Bronchial smooth muscle cell (primary cell): Measurements from ENCODE around the gene CENPM. TPM values are rescaled to one million over a fixed set of nuclear protein-coding genes. Genes with fewer than 3 reads are reported as not detected.

Source experiments
- total RNA-seq: library from RNA; depleted of rRNA; stranded (reverse); fragments of >200 nt; gene quantifications from 2 replicates; pipeline ENCODE4 v1.2.1, GENCODE V29; 2014

CENPM gene
- 1.9 and 3.9 TPM in 2 replicates for total RNA-seq

DNA sequence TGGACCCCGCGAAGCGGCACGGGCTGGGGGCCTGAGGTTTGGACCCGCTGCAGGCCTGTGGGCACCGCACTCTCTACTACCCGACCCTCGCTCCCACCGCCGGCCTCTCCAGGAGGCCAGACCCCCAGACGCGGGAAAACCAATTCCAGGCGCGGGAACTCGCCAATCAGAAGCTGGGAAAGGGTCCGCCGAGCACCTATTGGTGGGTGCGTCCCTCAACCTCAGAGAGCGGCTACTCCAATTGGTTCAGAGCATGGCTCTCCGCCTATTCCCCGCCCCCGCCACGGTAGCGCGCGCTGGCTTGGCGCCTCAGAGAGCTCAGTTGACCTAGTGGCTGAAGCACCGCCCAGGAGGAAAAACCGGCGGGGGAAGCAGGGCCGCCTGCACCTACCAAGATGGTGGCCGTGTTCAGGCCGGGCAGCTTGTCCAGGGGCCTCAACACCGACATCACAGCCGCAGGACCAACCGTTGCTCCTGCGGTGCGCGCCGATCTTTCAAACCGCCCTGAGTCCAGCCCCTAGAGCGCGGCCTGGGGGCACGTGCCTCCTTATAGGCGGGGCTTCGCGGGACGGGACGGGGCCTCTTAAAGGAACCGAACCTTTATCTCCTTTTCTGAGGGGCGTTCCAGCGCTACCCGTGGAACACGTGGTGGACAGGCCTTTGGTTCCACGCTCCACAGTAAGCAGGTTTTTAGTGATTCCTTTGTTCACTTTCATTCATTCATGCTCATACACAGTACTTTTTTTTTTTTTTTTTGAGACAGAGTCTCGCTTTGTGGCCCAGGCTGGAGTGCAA is at the start of gene CENPM:
Gene CENPM (minus strand): TSS at position 524 of the 795 bp plus-strand sequence. CDS start 76 bp downstream, at position 448.

DNA sequence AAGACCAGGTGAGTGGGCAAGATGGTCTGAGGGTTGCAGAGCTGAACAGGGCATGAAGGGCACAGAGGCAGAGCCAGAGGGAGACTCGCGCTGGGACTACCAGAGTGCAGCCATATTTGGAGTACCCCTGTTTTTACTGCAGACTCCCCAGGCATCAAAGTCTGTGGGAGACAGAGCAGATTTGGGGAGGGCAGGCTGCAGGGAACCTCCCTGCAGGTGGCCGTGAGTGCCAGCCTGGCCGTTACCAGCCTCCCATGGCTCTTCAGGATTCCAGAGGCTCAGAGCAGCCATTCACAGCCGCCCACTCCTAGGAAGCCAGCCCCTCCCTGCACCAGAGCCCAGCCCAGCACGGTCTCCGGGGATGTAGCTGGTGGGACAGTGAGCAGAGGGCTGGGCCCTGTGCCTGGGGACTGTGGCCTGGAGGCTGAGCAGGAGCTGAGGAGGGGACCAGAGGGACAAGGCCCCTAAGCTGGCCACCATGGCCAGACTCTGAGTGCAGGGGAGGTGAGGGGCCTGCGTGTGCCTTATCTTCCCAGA is 22.2 kb upstream of the CENPM start, which contains the start of gene SEPTIN3:
Gene SEPTIN3 (plus strand): TSS at position 334 of the 537 bp plus-strand sequence. CDS start 2,050 bp downstream, outside the sequence.

DNA sequence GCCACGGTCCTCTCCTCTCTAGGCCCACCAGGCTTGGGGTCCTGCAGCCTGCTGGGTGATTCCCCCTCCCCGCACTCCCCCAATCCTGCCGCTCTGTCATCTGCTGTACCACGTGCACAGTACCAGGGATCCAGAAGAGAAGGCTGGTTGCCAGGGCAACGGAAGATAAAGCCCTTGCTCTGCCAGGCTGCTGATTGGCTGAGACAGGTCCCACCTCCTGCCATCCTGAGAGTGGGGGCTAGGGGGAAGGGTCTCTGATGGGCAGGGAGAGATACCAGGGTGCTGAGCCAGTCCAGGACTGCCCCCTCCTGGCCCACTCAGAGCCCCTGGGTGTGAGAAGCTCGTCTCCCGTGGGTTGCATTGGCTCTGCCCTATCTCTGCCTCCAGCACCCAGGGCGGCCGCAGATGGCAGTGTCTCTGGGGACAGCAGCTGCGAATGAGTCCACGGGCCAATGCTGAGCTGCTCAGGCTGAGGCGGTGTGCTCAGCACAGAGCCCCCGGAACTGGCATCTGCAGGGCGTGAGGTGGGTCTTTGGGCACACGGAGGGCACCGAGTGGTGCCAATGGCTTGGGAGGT is 5.0 kb upstream of the CENPM start, which contains the start of gene SMIM45:
Gene SMIM45 (plus strand): TSS at position 253 of the 577 bp plus-strand sequence.

DNA sequence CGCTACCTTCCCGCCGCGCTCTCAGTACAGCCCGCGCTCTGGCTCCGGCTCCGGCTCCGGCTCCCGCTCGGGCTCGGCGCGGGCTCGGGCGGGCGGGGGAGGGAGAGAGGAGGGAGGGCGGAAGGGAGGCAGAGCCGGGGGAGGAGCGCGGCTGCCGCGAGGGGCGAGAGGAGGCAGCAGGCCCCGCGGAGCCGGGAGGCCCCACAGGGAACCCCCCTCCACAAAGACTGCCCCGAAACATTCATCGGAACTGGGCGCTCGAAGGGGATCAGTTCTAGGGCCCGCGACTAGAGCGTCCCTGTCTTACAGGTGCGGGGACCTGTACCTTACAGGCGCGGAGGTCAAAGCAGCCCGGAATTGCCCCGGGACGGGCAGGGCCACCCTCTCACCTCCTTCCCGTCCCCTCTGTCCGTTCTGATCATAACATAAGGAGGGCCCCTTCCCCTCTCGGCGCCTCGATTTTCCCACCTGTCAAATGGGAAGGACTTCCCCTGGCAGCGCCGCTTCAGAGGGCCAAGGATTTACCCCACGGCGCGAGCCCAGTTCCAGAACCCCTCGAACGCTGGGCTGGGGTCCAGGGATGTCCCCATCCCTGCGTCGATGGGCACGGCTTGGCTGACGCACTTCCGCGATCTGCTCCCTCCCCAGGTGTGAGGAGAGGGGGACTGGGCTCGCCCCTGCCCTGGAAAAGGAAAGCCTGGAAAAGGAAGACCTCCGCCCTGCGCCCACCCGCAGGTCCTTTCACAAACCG is 31.7 kb downstream of the CENPM start, which contains the start of gene SHISA8:
Gene SHISA8 (minus strand): TSS at position 40 of the 751 bp plus-strand sequence. CDS start 407 bp downstream, outside the sequence.

Other genes starting within 250 kb of the CENPM start
- gene MEI1, start 247.6 kb downstream of the CENPM start, total RNA-seq: 0.17 and 1.6 TPM in 2 replicates
- gene CCDC134, start 146.5 kb downstream of the CENPM start, total RNA-seq: 5.5 and 5.7 TPM in 2 replicates
- 39.7 and 53.0 TPM in 2 replicates for gene SREBF2, start 114.0 kb downstream of the CENPM start, total RNA-seq
- gene SHISA8, start 32.1 kb downstream of the CENPM start, total RNA-seq: not detected in 2 replicates
- under 0.01 TPM in 1 of 2 replicates, not detected in the other for gene TNFRSF13C, start 20.3 kb downstream of the CENPM start, total RNA-seq
- under 0.01 and 0.26 TPM in 2 replicates for gene SEPTIN3, start 22.3 kb upstream of the CENPM start, total RNA-seq
- 0.16 and 0.77 TPM in 2 replicates for gene WBP2NL, start 51.6 kb upstream of the CENPM start, total RNA-seq
- 30.9 and 43.1 TPM in 2 replicates for gene NAGA, start 123.7 kb upstream of the CENPM start, total RNA-seq
- 10.4 and 20.0 TPM in 2 replicates for gene PHETA2, start 127.1 kb upstream of the CENPM start, total RNA-seq
- 12.3 and 12.8 TPM in 2 replicates for gene SMDT1, start 132.5 kb upstream of the CENPM start, total RNA-seq
- 72.2 and 94.8 TPM in 2 replicates for gene NDUFA6, start 143.6 kb upstream of the CENPM start, total RNA-seq
- 0.16 and 0.60 TPM in 2 replicates for gene CYP2D6, start 183.7 kb upstream of the CENPM start, total RNA-seq